HepG2 (cell line): ENCODE results near the gene RPL41. TPM values are rescaled to one million over a fixed set of nuclear protein-coding genes. Genes with fewer than 3 reads are reported as not detected.

Source experiments
- ATF4 ChIP-seq, 2 experiments: fragments of 450-650 bp in 1 of 2; sonication (generic) in 1 of 2; formaldehyde crosslinking; IDR thresholded peaks; 2 replicates each; pipeline versions ENCODE4 v1.5.0 to v1.8.0; 2020 to 2022; ENCODE audit warnings: mild to moderate bottlenecking in 1 of 2, missing genetic modification reagents in 1 of 2
- ATF7-NPFF ChIP-seq: sonication (generic); formaldehyde crosslinking; IDR thresholded peaks from 2 replicates; pipeline ENCODE4 v1.8.1; 2023; ENCODE audit warnings: mild to moderate bottlenecking, low read depth, missing genetic modification reagents, moderate library complexity
- BRCA1 ChIP-seq: sonication (generic); formaldehyde crosslinking; IDR thresholded peaks from 2 replicates; pipeline ENCODE4 v1.4.0; 2020; ENCODE audit warnings: missing genetic modification reagents
- FOXA1 ChIP-seq, 2 experiments: fragments of 450-650 bp in 1 of 2; sonication (generic) in 1 of 2; formaldehyde crosslinking in 1 of 2; IDR thresholded peaks; 2 replicates each; pipeline versions ENCODE4 v1.4.0 to v1.6.1; 2016 to 2020; ENCODE audit warnings: missing genetic modification reagents in 1 of 2
- HMGA1 ChIP-seq: sonication (generic); formaldehyde crosslinking; conservative IDR thresholded peaks from 2 replicates; pipeline ENCODE4 v1.4.0; 2020; ENCODE audit warnings: missing genetic modification reagents
- KDM6A ChIP-seq: IDR thresholded peaks from 2 replicates; pipeline ENCODE4 v1.6.1; 2016; ENCODE audit warnings: low read depth
- PRDM10 ChIP-seq: sonication (generic); formaldehyde crosslinking; IDR thresholded peaks from 2 replicates; pipeline ENCODE4 v1.4.0; 2020; ENCODE audit warnings: low read depth, missing genetic modification reagents
- SMAD3 ChIP-seq: sonication (generic); formaldehyde crosslinking; IDR thresholded peaks from 2 replicates; pipeline ENCODE4 v1.4.0; 2020; ENCODE audit warnings: missing genetic modification reagents
- SPEN ChIP-seq: sonication (generic); formaldehyde crosslinking; IDR thresholded peaks from 2 replicates; pipeline ENCODE4 v1.5.1; 2020; ENCODE audit warnings: low read depth, mild to moderate bottlenecking, missing genetic modification reagents
- ZBTB42 ChIP-seq: sonication (generic); formaldehyde crosslinking; IDR thresholded peaks from 2 replicates; pipeline ENCODE4 v1.5.0; 2020; ENCODE audit warnings: mild to moderate bottlenecking, missing genetic modification reagents
- ZFP36L2 ChIP-seq: sonication (generic); formaldehyde crosslinking; IDR thresholded peaks from 2 replicates; pipeline ENCODE4 v1.4.0; 2020; ENCODE audit warnings: missing genetic modification reagents
- ZFX ChIP-seq: sonication (generic); formaldehyde crosslinking; IDR thresholded peaks from 2 replicates; pipeline ENCODE4 v1.4.0; 2020; ENCODE audit warnings: mild to moderate bottlenecking, low read depth, missing genetic modification reagents, moderate library complexity
- ZNF12 ChIP-seq: sonication (generic); formaldehyde crosslinking; IDR thresholded peaks from 2 replicates; pipeline ENCODE4 v1.5.0; 2020; ENCODE audit warnings: missing genetic modification reagents
- ZNF737 ChIP-seq: sonication (generic); formaldehyde crosslinking; IDR thresholded peaks from 2 replicates; pipeline ENCODE4 v1.5.0; 2020; ENCODE audit warnings: missing genetic modification reagents, mild to moderate bottlenecking, borderline replicate concordance
- ZNF850 ChIP-seq: sonication (generic); formaldehyde crosslinking; conservative IDR thresholded peaks from 2 replicates; pipeline ENCODE4 v1.9.0; 2021; ENCODE audit warnings: mild to moderate bottlenecking, missing genetic modification reagents
- polyA plus RNA-seq, 8 experiments: library from polyadenylated mRNA; depleted of rRNA in 3 of 8; stranded (reverse) in 7 of 8; unstranded in 1 of 8; fragments of >200 nt; fragmentation: Illumina TruSeq in 4 of 8; extraction: Trizol in 4 of 8; gene quantifications; 2 replicates each; pipeline versions ENCODE4 v1.2.1 to v1.2.3, GENCODE V29; 2011 to 2016; ENCODE audit warnings: low read depth in 4 of 8, missing spikeins in 1 of 8, mixed read lengths in 1 of 8; ENCODE audit not compliant: insufficient read depth in 1 of 8
- total RNA-seq, 5 experiments: library from RNA; depleted of rRNA; stranded (reverse); fragments of >200 nt; fragmentation: Illumina TruSeq; extraction: Trizol; gene quantifications; 2 replicates each; pipeline ENCODE4 v1.2.3, GENCODE V29; 2016; ENCODE audit warnings: low read depth in 1 of 5
- TF ChIP-seq, protein P1 (sequence below): sonication (generic); formaldehyde crosslinking; IDR thresholded peaks from 2 replicates; pipeline ENCODE4 v1.4.0; 2020; ENCODE audit warnings: mild to moderate bottlenecking, missing genetic modification reagents
- TF ChIP-seq, protein P2 (sequence below), 2 experiments: IDR thresholded peaks; 2 replicates each; pipeline ENCODE4 v1.6.1; 2011 to 2012; ENCODE audit warnings: low read length in 2 of 2, borderline replicate concordance in 1 of 2, low read depth in 1 of 2, mild to moderate bottlenecking in 1 of 2, moderate library complexity in 1 of 2

The RPL41 gene
- total and polyA plus RNA-seq, 2 of the 13 experiments (the other 11 are each of a cell fraction or from before 2014, with no cell fraction given), result 4,012 to 7,670 TPM

DNA sequence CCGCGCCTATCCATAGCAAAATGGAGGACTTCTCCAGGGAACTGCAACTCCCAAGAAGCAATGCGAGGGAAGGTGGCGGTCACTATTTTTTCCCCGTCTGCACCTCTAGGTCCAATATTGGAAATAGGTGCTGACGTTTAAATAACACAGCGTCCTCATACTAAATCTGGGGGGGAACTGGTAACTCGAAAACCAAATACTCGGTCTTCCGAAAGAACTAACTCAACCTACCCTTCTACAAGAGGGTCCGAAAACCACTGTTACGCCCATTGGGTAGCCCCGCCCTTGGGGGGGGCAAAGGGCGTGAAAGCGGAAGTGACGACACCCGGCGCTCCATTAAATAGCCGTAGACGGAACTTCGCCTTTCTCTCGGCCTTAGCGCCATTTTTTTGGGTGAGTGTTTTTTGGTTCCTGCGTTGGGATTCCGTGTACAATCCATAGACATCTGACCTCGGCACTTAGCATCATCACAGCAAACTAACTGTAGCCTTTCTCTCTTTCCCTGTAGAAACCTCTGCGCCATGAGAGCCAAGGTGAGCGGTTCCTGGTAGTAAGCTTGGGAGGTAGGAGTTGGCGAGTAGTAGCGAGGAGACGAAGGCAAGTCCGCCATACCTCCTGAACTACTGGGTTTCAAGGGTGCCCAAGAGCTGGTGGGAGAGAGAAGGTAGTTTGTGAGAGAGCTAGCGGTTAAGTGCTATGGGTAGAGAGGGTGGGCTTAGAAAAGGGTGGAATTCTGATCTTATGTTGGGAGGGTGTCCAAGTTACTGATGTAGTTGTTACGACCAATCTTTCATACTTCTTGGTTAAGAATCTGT lies at the start of gene RPL41 (continued):
- TF ChIP-seq PRDM10 (CRISPR knock-in tag) (peak; percentile 57), ZNF12 (CRISPR knock-in tag) (peak; percentile 16; the same call in 1 of the 2 replicates), SMAD3 (peak; percentile 70; the same call in 1 of the 2 replicates), BRCA1 (CRISPR knock-in tag) (peak; percentile 49; the same call in 1 of the 2 replicates), ATF7-NPFF (CRISPR knock-in tag) (no peak), HMGA1 (CRISPR knock-in tag) (no peak), ZNF850 (no peak), ATF4 (CRISPR knock-in tag; IDR thresholded peaks at IDR 0.05) (no peak), ZFP36L2 (CRISPR knock-in tag) (no peak), ZFX (CRISPR knock-in tag) (peak; percentile 85), FOXA1 (IDR thresholded peaks at IDR 0.05) (no peak), FOXA1 (CRISPR knock-in tag; IDR thresholded peaks at IDR 0.05) (no peak), KDM6A (peak; percentile 19; the same call in 1 of the 2 replicates), ZNF737 (CRISPR knock-in tag) (no peak), ZBTB42 (no peak), SPEN (CRISPR knock-in tag) (peak; percentile 83; the same call in 1 of the 2 replicates)
- TF ChIP-seq, protein P1, sequence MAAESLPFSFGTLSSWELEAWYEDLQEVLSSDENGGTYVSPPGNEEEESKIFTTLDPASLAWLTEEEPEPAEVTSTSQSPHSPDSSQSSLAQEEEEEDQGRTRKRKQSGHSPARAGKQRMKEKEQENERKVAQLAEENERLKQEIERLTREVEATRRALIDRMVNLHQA (CRISPR knock-in tag), result no peak; the same call in 1 of the 2 replicates
- TF ChIP-seq, protein P2, sequence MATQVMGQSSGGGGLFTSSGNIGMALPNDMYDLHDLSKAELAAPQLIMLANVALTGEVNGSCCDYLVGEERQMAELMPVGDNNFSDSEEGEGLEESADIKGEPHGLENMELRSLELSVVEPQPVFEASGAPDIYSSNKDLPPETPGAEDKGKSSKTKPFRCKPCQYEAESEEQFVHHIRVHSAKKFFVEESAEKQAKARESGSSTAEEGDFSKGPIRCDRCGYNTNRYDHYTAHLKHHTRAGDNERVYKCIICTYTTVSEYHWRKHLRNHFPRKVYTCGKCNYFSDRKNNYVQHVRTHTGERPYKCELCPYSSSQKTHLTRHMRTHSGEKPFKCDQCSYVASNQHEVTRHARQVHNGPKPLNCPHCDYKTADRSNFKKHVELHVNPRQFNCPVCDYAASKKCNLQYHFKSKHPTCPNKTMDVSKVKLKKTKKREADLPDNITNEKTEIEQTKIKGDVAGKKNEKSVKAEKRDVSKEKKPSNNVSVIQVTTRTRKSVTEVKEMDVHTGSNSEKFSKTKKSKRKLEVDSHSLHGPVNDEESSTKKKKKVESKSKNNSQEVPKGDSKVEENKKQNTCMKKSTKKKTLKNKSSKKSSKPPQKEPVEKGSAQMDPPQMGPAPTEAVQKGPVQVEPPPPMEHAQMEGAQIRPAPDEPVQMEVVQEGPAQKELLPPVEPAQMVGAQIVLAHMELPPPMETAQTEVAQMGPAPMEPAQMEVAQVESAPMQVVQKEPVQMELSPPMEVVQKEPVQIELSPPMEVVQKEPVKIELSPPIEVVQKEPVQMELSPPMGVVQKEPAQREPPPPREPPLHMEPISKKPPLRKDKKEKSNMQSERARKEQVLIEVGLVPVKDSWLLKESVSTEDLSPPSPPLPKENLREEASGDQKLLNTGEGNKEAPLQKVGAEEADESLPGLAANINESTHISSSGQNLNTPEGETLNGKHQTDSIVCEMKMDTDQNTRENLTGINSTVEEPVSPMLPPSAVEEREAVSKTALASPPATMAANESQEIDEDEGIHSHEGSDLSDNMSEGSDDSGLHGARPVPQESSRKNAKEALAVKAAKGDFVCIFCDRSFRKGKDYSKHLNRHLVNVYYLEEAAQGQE (IDR thresholded peaks at IDR 0.05; ENCODE audit: borderline replicate concordance in 1 of 2, low read depth in 1 of 2, low read length in 2 of 2), result peak in 1 of 2 experiments; percentile 59; a peak in 2 of 4 replicates
